ENCODE results near the gene IL17F. TPM values are rescaled to one million over a fixed set of nuclear protein-coding genes. Genes with fewer than 3 reads are reported as not detected.
"Not testable (repeated sequence)": the region's sequence is repeated elsewhere in the genome, so short reads cannot be mapped to it uniquely, and the experiment has no call there.

The IL17F gene
- total and polyA plus RNA-seq, 8 donors = not detected

DNA sequence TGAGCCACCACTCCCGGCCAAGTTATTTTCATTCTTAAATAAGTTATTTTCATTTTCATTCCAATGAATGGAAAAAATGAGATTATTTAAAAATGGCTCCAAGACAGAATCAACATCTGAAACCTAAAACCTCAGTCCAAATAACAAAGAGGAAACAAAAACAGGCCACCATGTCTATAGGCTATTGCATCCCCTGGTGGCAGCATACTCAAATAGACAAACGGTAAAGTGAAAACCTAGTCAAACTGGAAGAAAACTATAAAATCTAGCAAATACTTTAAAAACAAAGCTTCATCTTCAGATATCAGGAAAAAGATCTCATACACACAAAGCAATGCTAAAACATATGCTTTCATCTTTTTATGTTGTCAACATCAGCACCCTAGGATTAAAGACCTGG, 37.2 kb downstream of the IL17F start:
- H3K27ac ChIP-seq = no peak overlapping the region
- intact Hi-C loops (cut with DNase I; ENCODE audit: low total_unique reads) = no loop called here
- H3K9me3 ChIP-seq = peaks cover 0 to 2% (median 0%) of the 10 kb centered on the region in 4 donors
- no peaks in the 10 kb centered on the region for H3K4me1 ChIP-seq
- no peak for DNase-seq
- H3K27me3 ChIP-seq = no peaks in the 10 kb centered on the region
- no peak overlapping the region for H3K4me3 ChIP-seq
- TF ChIP-seq, protein P1, sequence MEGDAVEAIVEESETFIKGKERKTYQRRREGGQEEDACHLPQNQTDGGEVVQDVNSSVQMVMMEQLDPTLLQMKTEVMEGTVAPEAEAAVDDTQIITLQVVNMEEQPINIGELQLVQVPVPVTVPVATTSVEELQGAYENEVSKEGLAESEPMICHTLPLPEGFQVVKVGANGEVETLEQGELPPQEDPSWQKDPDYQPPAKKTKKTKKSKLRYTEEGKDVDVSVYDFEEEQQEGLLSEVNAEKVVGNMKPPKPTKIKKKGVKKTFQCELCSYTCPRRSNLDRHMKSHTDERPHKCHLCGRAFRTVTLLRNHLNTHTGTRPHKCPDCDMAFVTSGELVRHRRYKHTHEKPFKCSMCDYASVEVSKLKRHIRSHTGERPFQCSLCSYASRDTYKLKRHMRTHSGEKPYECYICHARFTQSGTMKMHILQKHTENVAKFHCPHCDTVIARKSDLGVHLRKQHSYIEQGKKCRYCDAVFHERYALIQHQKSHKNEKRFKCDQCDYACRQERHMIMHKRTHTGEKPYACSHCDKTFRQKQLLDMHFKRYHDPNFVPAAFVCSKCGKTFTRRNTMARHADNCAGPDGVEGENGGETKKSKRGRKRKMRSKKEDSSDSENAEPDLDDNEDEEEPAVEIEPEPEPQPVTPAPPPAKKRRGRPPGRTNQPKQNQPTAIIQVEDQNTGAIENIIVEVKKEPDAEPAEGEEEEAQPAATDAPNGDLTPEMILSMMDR (IDR thresholded peaks at IDR 0.05) = no peak
- TF ChIP-seq POLR2AphosphoS5 (IDR thresholded peaks at IDR 0.05) (no peak), EP300 (IDR thresholded peaks at IDR 0.05) (no peak), POLR2A (IDR thresholded peaks at IDR 0.05) (no peak)
- WGBS, 5 donors = 86 to 95% (median 94%) methylated on average over 2 of the region's 2 CpGs
- no peaks in the 10 kb centered on the region for H3K36me3 ChIP-seq

DNA sequence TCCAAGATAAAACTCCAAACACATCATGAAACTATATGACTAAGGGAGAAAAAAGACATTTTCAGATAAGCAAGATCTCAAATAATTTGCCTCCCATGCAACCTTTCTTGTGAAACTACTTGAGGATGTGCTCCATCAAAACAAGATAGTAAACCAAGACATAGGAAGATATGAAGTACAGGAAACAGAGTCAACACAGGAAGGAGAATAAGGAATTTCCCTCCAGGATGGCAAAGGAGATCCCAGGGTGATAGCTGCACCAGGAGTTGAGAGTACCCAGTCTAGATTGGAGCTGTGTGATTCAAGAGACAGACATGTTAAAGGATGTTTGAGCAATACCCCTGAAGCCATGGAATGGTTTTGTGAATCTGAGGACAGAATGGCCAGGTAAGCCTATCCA, 42.8 kb downstream of the IL17F start:
- H3K9me3 ChIP-seq = peaks cover 0 to 29% (median 16%) of the 10 kb centered on the region in 4 donors
- no peaks in the 10 kb centered on the region for H3K36me3 ChIP-seq
- no peak overlapping the region for H3K27ac ChIP-seq
- intact Hi-C loops (cut with DNase I; ENCODE audit: low total_unique reads) = no loop called here
- no peak for TF ChIP-seq POLR2A (IDR thresholded peaks at IDR 0.05)
- TF ChIP-seq, protein P1 (IDR thresholded peaks at IDR 0.05) = no peak
- no peak for TF ChIP-seq EP300 (IDR thresholded peaks at IDR 0.05)
- no peak for TF ChIP-seq POLR2AphosphoS5 (IDR thresholded peaks at IDR 0.05)
- no peaks in the 10 kb centered on the region for H3K27me3 ChIP-seq
- no peaks in the 10 kb centered on the region for H3K4me1 ChIP-seq
- no peak for DNase-seq
- H3K4me3 ChIP-seq = no peak overlapping the region

DNA sequence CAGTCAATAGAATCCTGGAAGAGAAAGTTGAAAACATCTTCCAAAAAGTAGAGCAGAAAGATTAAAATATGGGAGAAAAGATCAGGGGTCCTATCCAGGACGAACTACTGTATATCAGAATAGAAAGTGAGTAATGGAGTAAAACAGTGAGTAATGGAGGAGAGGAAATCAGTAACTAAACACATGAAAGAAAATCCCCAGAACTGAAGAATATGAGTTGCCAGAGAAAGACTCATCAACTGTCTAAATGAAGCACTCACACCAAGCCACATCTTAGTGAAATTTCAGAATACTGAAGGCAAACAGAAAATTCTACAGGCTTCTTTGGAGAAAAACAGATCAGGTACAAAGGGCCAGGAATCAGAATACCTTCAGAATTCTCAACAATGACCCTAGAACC, 43.3 kb downstream of the IL17F start:
- TF ChIP-seq EP300 (IDR thresholded peaks at IDR 0.05) (no peak), POLR2A (IDR thresholded peaks at IDR 0.05) (no peak), POLR2AphosphoS5 (IDR thresholded peaks at IDR 0.05) (no peak)
- TF ChIP-seq, protein P1 (IDR thresholded peaks at IDR 0.05) = no peak
- H3K4me1 ChIP-seq = no peaks in the 10 kb centered on the region
- no peaks in the 10 kb centered on the region for H3K27me3 ChIP-seq
- DNase-seq = no peak
- H3K36me3 ChIP-seq = no peaks in the 10 kb centered on the region
- 0 to 77% (median 70%) methylated on average over 1 of the region's 1 CpG for WGBS, 5 donors
- H3K27ac ChIP-seq = no peak overlapping the region
- no peak overlapping the region for H3K4me3 ChIP-seq
- intact Hi-C loops (cut with DNase I; ENCODE audit: low total_unique reads) = no loop called here
- H3K9me3 ChIP-seq = peaks cover 0 to 29% (median 16%) of the 10 kb centered on the region in 4 donors

DNA sequence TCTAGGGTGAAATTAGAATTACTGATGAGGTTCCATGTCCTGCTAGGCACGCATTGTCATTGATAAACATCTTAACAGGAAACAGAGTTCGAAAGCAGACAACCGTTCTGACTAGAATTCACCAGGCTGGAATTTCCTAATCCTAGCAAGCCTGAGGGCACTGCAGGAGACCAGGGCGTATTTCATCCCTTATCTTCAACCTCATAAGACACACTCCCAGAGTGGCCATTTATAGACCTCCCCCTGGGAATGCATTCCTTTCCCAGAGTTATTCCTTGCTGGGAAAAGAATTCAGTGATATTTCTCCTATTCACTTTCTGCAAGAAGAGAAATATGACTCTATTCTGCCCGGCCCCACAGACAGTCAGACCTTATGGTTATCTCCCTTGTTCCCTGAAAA, 44.2 kb downstream of the IL17F start:
- H3K27me3 ChIP-seq; DNase-seq; H3K4me3 ChIP-seq; H3K27ac ChIP-seq; H3K4me1 ChIP-seq; H3K36me3 ChIP-seq; intact Hi-C loops (cut with DNase I; ENCODE audit: low total_unique reads): not testable (repeated sequence)
- WGBS, 5 donors = 47 to 80% (median 73%) methylated on average over 5 of the region's 5 CpGs
- peaks cover 0 to 29% (median 16%) of the 10 kb centered on the region in 4 donors for H3K9me3 ChIP-seq

DNA sequence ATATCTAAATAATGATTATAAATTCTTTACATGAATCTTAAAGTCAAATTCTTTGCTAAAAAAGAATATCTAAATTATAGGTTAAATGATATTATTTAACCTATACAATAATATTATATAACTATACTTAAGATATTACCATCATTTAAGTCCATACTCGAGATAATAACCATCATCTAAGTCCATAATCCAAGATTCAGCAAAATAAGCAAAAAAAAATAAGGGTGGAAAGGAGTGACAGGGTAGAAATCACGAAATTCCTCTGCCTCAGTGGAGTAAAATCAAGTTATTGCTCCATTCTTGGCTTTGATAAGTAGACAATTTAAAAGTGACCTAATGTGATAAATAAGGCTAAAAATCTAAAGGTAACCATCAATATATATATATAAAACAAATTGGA, 48.4 kb downstream of the IL17F start:
- H3K36me3 ChIP-seq = no peaks in the 10 kb centered on the region
- intact Hi-C loops (cut with DNase I; ENCODE audit: low total_unique reads) = no loop called here
- H3K27me3 ChIP-seq = no peaks in the 10 kb centered on the region
- H3K4me3 ChIP-seq = no peak overlapping the region
- H3K9me3 ChIP-seq = peaks cover 0 to 15% (median 11%) of the 10 kb centered on the region in 4 donors
- no peak overlapping the region for H3K27ac ChIP-seq
- no peak for TF ChIP-seq EP300 (IDR thresholded peaks at IDR 0.05)
- TF ChIP-seq, protein P1 (IDR thresholded peaks at IDR 0.05) = no peak
- TF ChIP-seq POLR2A (IDR thresholded peaks at IDR 0.05) = no peak
- no peak for TF ChIP-seq POLR2AphosphoS5 (IDR thresholded peaks at IDR 0.05)
- no peaks in the 10 kb centered on the region for H3K4me1 ChIP-seq
- WGBS, 5 donors = 36 to 51% (median 48%) methylated on average over 2 of the region's 2 CpGs
- DNase-seq = no peak

Data from stomach (tissue), 9 donors.